A172 (cell line): ENCODE measurements around the gene DLX5. TPM values are rescaled to one million over a fixed set of nuclear protein-coding genes. Genes with fewer than 3 reads are reported as not detected.

Source experiments
- DNase-seq: peaks from one replicate; pipeline ENCODE4 v3.0.0-alpha.2; 2015; ENCODE audit warnings: low spot score
- total RNA-seq: library from RNA; depleted of rRNA; stranded (reverse); fragments of >200 nt; shearing (Covaris generic); gene quantifications from 2 replicates; pipeline ENCODE4 v1.2.3, GENCODE V29; 2014; rRNA removed

The DLX5 gene
- total RNA-seq, 1 experiment from 2014 or later, result not detected

DNA sequence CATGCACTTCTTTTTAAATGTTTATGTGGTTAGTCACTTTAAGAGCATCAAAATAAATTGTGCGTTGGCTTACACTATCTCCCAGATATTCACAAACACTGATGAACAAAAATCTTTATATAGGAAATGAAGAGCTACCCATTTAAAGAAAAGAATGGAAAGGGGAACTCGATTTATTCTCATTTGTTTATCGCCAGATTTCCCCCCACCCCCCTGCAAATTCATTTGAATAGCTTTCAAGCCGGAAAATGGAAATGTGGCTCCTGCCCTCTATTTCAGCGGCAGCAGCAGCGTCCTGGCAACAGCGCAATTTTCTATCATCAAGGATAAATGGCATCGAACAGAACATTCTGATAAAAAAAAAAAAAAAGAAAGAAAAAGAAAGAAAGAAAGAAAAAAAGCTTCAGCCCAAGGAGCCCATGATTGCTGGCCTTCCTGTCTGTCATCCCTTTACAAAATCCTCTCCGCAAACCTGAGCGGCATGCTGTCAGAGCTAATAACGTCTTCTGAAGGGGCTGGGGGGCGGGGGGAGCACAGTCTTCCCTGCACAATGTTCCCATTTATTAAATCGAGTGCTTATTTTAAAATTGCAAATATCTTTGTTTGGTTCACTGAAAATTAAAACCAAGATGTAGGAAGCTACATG, 33.0 kb downstream of the DLX5 start:
- no peak for DNase-seq

GRCh38 chr7:96989859-96990317, 34.7 kb downstream of the DLX5 start:
- DNase-seq, result no peak

DNA sequence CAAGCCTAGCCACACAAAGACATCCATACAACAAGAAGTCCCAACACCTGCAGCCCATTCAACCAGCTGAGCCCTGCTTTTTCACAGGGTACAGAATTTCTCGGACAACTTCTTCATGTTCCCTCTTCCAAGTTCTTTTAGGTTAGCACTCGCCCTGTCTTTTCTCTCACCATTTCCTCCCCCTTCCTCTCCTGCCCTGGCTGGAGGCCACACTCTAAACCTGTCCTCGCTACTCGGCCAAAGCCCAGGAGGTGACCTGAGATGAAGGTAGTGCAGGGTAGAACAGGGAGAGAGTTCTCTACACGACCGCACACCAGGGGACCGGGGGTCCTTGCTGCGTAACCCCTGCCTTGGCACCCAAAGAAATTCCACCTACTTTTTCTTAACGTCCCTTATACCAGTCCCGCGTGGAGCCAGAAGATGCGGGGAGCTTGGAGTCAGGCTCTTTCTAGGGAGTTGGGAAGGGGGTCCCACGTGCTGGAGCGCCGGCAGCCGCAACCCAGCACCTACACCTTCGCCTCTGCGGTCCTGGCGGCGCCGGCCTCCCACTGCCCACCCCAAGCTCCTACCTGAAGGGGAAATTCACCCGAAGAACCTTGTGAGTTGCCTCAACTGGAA, 35.3 kb downstream of the DLX5 start:
- DNase-seq, result no peak

GRCh38 chr7:96987719-96988118, 36.9 kb downstream of the DLX5 start:
- DNase-seq, result no peak

- no peak for DNase-seq
Observed at GRCh38 chr7:96986901-96987300, 37.7 kb downstream of the DLX5 start.

DNA sequence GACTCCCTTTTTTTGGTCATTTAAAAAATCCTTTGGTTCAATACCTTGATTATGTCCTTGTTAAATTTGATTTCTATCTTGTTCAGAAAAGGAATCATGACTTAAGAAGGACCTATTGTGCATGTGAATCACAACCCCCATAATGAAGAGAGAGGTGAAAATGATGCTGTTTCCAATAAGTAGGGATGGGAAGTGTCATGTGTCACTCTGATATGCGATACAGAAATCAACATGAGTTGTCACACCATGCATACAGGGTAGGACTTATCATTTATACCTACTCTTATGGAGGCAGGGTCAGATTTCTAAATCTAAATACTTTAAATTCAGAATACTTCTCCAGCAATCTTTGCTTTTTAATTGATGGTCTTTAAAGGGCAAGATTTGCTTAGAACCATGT, 38.6 kb downstream of the DLX5 start:
- no peak for DNase-seq

- DNase-seq, result no peak
Observed at GRCh38 chr7:96982586-96982985, 42.0 kb downstream of the DLX5 start.

DNA sequence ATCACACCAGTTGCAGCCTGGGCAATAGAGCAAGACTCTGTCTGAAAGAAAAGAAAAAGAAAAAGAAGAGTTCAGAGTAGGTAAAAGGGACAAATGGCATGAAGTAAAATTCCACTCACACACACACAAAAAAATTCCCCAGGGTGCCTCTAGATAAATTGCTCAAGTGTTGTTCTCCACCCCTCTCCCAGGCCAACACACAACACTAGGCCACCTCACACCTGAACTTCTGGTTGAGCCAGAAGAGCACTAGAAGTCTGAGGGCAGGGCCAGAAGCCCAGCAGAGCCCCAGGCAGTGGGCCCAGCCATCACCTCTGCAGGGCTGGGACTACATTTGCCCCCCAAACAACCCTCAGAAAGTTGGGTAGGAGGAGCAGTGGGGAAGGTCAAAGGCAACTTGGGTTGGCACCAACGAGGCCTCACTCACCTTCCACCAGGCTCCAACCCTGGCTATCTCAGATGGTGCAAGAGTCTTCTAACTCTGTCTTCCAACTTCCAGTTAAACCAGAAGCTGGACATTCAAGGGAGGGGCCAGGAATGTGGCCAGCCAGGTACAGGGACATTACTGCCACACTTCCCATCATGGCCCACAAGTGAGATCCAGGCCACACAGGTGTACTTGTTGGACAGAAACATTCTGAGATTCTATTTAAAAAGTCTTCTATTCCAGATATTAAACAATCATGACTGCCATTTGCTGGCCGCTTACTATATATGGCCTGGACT, 44.9 kb downstream of the DLX5 start:
- no peak for DNase-seq

DNA sequence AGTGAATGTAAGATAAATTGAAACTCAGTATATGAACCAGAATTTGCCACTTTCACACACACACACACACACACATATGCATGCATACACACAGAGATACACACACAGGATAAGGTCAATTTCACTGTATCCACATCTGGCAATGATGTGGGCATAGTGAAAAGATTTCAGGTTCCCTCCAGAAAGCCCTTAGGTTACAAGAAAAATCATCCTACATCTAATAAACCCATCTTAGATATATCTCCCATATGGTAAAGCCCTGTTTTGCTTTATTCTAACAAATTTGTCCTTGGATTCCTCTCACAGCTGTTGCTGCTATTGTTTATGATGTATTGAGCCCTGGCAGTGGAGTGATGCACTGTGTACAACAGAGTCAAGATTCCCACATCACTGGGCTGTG, 47.2 kb downstream of the DLX5 start:
- DNase-seq, result no peak

DNA sequence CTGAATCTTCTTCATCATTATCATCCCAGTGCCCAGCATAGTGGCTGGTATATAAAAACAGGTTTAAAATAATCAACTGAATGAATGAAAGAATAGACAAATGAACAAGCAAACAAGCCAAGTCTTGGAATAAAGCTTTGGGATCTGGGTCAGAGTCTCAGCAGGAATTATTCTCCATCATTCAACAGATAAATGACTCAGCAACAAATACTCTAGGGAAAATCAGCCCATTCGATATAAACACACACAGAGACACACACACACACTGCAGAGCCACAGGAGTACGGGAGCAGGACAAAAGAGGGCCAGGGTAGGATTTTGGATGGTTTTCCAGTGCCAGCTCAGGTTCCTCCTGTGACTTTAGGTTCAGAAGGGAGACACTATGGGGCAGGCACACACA, 48.5 kb downstream of the DLX5 start:
- no peak for DNase-seq

GRCh38 chr7:96973986-96974385, 50.6 kb downstream of the DLX5 start:
- peak; percentile 5 for DNase-seq

- DNase-seq, result no peak
Observed at GRCh38 chr7:96970739-96971138, 53.9 kb downstream of the DLX5 start.

Other genes starting within 250 kb of the DLX5 start
- gene DLX6, start 19.3 kb downstream of the DLX5 start, total RNA-seq, result not detected in 2 replicates
- 8.4 and 11.7 TPM in 2 replicates for gene SDHAF3, start 92.9 kb upstream of the DLX5 start, total RNA-seq